Stimulated activated naive CD4-positive, alpha-beta T cell (primary cell): ENCODE results near the gene GRID2.
"Not testable (repeated sequence)": the region's sequence is repeated elsewhere in the genome, so short reads cannot be mapped to it uniquely, and the experiment has no call there.

Source experiments
- DNase-seq, 6 experiments: peaks; one replicate each; lab custom pipeline; 2025; lab: John Stamatoyannopoulos, UW

GRID2 gene

DNA sequence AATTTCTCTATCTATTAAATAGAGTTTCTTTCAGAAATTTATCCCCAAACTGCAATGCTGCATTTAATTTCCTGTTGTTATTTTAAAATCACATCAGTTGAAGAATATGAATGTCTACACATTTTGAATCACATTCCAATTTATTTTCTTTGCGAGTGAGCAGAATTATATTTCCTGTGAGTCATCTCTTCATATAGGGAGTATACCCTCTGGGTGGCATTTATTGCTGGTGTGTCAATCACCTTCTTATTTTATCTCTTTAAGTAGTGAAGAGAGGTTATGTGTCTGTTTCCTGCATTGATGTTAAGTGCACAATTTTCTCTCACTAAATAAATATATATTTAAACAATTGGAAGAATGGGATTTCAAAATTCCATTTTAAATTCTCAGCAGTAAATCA is 1013.8 kb downstream of the GRID2 start:
- DNase-seq = no peak

DNA sequence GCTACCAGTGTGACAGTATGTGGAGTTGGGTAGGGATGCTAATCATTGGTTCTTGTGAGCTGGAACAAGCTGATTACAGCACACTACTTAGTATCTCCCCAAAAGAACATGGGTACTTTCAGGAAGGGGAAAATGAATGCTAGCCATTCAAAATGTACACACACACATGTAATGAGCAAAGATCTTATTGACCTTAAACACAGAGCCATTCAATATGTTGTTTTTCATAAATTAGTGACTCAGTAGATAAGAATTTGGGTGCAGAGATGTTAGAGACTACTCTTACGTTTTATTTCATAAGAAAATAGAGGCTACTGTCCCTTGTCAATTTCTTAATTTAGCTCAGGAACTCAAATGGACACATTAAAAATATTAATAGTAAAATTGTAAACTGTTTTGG is 1015.3 kb downstream of the GRID2 start:
- no peak for DNase-seq

DNA sequence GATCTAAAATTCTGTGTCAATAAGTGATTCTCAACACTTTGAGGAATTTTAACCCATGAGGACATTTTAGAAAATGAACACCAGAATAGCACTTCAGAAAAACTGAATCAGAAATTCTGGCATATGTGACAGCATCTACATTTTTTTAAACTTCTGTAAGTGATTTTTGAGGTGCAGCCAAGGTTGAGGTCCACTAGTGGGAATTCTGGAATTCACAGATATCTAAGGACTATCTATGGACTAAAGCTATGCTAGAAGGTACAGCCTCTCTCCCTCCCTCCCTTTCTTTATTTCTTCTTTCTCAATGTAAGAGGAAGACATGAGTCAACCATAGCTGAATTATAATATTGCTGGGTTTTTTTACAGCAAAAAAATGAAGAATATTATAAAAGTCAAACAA is 1016.6 kb downstream of the GRID2 start:
- DNase-seq = no peak

DNA sequence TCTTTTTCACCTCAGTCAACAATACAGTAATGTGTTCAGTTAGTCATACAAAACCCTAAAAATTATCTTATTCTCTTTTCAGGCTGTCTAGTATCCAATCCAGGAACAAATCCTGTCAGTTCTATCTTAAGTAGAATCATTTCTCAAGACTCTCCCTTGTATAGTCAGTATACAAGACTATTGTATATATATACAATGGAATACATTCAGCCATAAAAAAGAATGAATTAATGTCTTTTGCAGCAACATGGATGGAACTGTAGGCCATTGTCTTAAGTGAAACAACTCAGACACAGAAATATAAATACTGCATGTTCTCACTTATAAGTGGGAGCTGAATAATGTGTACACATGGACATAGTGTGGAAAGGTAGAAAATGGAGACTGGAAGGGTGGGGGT is 1023.6 kb downstream of the GRID2 start:
- DNase-seq = no peak

DNA sequence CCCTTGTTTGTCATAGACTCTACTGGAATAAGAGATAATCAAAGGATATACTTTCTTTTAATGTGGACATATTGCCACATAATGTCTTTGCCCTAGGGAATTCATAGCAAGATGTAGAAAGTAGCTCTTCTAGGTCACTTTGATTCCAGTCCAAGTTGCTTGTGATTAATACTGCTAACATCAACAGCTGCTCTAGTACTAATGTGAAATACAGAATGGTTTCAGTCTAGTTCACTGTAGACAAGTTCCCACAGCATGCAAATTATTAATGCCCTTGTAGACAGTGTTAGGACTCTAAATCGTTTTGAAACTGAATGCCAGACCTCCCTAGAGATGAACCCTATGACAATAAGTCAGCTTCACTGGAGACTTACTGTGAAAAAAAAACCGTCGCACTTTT is 1030.2 kb downstream of the GRID2 start:
- DNase-seq = no peak

DNA sequence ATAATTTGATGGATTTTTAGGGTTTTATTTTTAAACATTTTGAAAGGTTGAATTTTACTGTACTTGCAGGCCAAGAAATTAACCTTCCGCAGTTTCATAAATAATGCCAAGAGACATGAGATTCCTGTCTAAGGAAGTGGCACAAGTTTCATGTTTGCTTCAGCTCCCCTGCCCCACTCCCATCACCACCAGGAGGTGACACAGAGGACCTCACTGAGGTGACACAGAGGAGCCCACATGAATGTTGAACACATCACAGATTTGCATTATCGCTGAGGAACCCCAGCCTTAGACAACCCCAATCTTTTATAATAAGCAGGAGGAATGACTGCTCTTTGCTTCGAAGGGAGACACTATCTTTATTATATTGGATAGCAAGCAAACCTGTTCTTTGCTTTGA is 1033.4 kb downstream of the GRID2 start:
- DNase-seq = no peak

DNA sequence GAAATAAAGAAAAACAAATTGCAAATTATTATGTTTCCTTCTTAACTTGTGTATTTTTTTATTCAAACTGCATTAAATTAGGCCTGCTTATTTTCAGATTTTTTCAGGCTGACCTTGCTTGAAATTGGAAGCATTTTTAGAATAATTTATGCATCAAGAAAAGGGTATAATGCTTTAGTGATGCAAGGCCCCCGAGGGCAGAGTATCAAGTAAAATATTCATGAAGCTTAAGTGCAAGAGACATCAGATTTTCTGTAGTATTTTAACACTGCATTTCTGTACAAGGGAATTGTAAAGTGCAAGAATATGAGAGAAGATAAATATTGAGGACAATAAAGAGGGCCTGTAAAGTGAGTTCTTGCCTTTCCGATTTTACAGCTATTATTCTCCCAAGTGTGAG is 1039.0 kb downstream of the GRID2 start:
- DNase-seq = no peak

DNA sequence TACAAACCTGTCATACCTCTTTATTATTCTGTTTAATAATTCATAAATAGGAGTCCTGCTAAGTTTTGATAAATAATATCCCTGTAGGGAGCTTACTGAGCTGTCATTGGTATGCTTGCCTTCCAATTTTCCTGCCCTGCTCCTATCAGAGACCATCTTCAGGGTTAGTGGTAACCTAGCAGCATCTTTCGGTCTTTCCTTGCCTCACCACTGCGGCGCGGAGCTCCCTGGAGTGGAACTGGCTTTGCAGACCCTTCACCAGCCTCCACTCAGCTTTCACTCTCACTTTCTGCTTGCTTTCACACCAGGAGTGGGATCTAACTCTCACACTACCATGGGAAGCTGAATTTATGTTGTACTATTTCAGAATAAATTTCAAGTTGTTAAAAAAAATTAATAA is 1043.1 kb downstream of the GRID2 start:
- DNase-seq = no peak

DNA sequence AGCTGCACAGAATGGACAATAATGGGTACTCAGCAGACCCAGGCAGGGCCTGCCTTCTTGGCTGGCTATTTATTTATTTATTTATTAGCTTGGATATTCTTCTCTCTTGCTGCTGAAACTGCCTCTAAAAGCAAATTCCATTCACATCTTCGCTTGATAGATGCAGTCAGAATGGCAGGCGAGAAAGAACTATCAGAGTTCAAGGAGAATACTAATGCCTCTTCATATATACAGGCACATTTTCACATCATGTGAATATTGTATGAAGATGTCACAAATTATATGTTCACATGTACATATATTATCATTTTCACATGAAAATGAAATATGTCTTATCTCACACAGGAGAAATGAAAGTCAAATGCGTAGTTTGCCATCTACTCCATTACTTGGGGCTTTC is 1045.1 kb downstream of the GRID2 start:
- DNase-seq = no peak

DNA sequence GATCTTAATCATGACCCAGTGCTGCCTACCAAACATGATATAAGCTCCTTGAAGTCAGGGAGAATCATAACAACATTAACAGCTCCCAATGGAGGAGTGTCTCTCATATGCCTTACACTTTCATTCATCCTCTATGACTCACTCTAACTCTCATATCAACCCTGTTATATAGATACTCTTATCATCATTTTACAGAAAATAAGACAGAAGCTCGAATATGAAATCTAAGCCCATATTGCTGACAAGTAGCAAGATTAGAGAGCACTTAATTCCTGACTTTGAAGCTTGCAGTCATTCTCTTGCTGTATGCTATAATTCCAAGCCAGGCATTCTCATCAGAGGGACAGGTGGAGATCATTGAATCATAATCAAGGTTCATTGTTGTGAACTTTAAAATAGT is 1048.1 kb downstream of the GRID2 start:
- no peak for DNase-seq

DNA sequence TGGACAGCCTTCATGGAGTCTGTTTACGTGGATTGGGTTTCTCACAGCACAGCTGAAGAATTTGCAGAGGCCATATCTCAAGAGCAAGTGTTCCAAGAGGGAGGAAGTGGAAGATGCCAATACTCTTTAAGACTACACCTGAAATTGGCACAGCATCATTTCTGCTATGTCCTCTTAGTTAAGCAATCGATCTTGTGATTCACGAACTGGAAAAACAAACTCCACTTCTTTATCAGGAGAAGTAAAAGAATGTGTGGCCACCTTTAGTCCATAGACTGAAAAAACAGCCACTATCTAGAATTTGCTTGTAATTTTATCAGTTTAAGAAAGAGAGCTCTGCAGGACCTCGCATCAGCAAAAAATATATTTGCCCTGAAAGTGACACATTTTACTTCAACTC is 1051.6 kb downstream of the GRID2 start:
- DNase-seq = no peak

DNA sequence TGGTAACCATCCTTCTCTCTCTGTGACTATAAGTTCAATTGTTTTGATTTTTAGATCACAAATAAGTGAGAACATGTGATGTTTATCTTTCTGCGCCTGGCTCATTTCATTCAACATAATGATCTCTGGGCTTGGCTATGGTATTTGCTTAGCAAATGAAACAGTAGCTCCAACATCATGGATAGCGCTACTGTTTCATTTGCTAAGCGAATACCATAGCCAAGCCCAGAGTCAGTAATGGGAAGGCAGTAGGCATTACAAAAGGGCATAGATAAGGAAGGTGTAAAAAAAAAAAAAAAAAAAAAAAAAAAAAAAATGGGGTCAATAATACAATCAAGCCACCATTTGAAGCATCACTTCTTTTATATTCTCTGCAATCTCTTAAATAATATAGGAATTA is 1055.8 kb downstream of the GRID2 start:
- no peak for DNase-seq

DNA sequence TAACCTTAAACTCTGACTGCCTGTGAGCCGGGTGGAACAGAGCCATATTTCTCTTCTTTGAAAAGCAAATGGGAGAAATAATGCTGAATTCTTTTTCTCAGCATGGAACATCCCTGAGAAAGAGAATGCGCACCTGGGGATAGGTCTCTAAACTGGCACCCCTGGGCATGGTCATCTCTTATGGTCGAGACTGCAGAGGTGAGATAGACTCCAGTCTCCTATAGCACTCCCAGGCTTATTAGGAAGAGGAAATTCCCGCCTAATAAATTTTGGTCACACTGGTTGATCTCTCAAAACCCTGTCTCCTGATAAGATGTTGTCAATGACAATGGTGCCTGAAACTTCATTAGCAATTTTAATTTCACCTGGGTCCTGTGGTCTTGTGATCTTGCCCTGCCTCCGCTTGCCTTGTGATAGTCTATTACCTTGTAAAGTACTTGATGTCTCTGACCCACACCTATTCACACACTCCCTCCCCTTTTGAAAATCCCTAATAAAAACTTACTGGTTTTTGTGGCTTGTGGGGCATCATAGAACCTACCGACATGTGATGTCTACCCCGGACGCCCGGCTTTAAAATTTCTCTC is 1062.5 kb downstream of the GRID2 start:
- DNase-seq = not testable (repeated sequence)

DNA sequence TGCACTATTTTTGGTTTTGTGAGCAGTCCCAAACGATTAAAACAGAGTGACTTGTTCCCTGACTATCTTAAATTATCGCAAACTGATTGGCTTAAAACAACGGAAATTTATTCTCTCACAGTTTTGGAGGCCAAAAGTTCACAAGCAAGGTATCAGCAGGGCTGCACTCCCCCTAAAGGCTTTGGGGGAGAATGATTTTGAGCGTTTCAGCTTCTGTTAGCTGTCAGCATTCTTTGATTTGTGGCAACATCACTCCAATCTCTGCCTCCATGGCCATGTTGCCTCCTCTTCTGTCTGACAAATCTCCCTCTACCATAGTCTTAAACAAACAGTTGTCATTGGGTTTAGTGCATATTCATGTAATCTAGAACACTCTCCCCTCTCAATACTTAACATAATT is 1065.2 kb downstream of the GRID2 start:
- DNase-seq = no peak

DNA sequence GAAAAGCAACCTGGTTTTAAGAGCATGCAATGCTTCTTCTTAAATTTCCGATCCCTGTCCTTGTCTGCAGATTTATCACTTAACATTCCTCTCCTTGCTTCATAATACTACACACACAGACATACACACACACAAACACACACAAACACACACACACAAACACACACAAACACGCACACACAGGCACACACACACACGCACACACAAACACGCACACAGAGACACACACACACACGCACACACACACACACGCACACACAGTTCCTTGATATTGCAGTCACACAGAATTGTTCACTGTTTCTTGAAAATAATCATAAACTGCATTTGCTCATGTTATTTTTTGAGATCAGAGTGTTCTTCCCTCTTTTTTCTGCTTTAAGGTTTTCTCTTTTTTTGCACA is 1066.5 kb downstream of the GRID2 start:
- no peak for DNase-seq

DNA sequence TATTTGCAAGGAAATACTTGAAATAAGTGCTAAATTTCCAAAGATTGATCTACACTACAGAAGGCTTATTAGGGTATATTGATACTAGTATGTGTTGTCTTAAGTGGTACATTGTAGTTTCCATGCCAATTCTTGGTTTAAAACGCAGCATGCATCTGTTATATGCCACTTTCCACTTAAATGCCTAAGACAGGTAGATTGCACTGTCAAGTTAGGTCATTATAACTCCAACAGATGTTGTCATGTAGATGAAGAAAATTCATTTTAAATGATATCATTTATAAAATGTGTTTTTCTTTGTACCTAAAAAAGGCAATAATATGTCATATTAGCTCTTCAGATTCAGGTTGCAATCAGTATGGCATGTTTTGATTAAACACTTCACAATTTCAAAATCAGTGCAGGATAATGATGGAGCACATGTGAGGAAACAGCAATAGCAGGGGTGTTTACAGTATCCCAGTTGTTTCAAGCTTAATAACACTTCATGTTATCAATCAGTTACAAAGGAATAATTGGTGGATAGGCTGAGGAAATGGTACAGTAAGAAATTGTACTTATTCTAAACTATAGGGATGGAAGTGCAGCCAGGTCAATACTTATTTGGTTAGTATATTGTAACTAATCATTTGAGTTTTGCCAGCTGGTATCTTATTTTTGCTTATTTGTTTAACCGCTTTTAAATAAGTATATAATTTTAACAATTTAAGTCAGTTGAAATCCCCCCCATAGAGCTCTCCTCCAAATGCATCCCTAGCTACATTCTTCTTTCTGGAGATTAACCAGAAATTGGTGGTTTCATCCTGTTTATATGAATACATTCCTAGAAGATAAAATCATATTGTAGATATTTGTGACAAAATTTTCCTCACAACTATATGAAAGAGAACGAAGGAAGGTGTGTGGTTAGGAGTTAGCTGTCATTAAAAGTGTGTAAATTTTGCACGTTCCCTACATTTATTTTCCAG is 1070.4 kb downstream of the GRID2 start:
- DNase-seq = no peak

DNA sequence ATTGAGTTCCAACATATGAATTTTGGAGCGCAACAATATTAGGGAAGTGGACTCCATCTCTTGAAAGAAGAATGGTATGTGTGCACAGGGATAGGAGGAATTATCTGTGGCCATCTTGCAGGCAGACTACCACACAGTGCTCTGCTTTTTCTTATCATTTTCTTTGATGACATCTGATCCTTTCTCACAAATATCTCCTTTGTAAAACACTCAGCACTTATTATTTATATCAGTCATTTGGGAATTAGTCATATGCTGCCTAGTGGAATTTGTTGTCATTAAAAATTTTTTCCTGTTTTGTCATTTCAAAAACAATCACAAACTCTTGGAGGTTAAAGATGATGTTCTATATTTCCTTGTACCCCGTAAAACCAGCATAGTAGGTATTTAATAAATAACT is 1080.5 kb downstream of the GRID2 start:
- no peak for DNase-seq

DNA sequence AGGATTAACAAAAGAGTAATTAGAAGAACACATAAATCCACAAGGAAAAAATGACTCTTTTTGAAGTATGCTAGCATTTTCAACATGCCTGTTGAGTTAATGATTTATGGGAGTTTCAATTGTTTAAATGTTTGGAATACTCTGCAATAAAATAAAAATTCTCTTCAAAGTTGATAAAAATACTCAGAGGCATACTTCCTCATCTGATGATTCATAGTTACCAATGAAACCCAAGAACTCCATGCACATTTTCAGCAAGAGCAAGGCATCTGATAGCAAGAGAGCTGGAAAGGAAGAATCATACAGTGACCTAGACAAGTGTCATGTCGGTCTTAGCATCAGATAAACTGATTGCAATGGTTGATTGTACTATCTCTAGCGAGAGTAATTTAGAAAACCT is 1081.1 kb downstream of the GRID2 start:
- DNase-seq = no peak

DNA sequence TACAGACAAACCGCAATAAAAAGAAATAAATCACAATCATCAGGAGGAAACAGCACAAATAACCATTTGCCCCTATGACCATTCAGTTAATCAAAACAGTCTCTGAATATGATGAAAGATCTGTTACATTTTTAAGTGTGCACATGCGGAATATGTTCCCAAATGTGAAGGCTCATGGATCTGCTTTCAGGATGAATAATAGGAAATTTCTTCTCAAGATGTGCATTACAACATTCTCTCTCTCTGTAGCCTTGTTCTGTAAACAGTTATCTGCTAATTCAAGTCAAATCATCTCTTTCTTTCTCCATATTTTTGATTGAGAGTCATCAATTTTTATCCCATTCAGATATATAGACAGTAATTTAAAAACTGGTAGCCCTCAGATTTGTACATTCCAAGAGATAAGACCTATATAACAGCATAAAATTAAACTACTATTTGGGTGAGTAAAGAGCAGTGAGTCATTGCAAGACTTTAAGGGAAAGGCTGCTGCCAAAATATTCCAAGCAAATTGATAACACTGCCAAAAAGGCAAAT is 1090.8 kb downstream of the GRID2 start:
- no peak for DNase-seq

DNA sequence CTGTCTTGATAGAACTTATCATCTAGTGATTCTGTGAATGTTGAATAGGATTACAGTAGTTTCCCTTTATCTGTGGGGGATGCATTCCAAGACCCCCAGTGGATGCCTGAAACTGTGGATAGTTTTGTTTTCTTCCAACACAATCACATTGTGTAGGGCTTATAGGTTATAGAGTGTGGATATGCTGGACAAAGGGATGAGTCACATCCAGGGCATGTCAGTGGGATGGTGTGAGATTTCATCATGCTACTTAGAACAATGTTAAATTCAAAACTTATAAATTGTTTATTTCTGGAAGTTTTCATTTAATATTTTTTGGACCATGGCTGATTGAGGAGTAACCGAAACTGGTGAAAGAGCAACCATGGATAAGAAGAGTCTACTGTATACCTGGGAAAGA is 1092.5 kb downstream of the GRID2 start:
- no peak for DNase-seq

DNA sequence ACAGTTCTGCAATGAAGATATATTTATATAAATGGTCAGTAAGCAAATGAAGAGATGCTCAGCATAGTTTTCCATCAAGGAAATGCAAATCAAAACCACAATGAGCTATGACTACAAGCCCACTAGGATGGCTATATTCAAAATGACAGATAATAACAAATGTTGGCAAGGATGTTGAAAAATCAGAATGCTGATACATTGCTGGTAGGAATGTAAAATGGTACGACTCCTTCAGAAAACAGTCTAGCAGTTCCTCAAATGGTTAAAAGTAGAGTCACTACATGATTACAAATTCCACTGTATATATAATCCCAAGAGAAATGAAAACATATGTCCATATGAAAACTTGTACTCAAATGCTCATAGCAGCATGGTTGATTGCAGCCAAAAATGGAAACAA is 1099.8 kb downstream of the GRID2 start:
- no peak for DNase-seq

DNA sequence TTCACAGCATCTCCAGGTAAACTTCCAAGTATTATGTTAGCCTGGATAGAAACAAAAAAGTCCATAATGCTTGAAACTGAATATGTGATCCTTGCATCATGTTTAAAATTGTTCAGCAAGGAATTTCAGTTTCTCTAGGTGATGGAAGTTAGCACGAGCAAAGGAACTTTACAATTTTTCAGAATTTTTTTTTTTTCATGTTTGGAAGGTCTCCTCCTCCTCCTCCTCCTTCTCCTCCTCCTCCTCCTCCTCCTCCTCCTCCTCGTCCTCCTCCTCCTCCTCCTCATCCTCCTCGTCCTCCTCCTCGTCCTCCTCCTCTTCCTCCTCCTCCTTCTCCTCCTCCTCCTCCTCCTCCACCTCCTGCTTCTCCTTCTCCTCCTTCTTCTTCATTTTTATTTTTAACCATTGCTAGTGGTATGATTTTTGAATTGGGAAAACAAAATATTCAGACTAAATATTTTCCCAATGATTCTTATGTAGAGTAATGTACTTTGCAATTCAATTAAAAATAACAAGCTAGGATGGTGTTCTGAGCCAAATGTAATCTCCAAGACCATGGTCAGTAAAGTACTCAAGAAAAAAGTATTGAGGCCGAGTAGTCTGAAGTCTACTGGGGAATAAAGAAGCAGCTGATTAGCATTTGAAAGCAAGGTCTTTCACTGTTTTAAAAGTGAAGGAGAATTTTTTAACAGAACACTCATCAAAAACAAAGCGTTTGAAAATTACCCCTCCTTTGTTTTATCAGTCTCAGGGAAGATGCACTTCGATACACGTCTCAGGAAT is 1103.9 kb downstream of the GRID2 start:
- DNase-seq = no peak

DNA sequence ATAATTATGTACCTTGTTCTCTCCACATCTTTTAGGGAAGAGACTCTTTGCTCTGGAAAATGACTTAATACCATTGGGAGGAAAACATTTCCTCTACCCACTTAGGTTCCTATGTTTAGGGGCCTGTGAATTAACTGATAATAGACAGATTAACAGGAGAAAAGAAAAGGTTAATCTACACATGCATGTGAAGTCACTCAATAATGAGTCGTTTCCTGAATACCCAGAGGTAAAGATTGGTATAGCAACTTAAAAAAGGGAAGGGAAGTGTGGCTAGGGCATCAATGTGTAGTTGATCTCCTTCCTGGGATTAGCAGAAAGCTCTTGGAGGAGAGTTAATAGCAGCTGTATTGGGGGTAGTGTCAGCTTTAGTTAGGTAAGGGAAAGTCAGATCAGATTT is 1105.3 kb downstream of the GRID2 start:
- no peak for DNase-seq
